NB4 (cell line): ENCODE data around the gene TMEM273.

Experiments used
- MYC ChIP-seq: IDR thresholded peaks from 2 replicates; pipeline ENCODE4 v1.6.1; 2011; ENCODE audit warnings: low read depth, low read length
- POLR2A ChIP-seq: IDR thresholded peaks from 2 replicates; pipeline ENCODE4 v1.6.1; 2011; ENCODE audit warnings: mild to moderate bottlenecking; ENCODE audit not compliant: insufficient read length; ENCODE audit errors: extremely low read depth
- TF ChIP-seq, protein P1 (sequence below): IDR thresholded peaks from one replicate; pipeline ENCODE4 v1.5.1; 2012; ENCODE audit warnings: low read depth, low read length

DNA sequence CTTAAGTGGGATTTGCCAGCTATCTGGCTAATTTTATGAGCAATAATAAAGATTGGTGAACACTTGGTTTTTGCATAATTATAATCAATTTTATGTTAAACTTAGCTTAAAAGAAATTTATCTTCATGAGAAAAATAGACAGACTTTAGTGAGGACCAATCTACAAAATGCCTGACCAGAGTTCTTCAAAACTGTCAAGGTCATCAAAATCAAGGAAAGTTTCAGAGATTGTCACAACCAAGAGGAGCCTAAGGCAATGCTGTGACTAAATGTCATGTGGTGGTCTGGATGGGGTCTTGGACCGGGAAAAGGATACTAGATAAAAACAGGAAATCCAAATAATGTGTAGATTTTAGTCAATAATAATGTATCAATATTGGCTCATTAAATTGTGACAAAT is 36.7 kb downstream of the TMEM273 start:
- TF ChIP-seq, protein P1, sequence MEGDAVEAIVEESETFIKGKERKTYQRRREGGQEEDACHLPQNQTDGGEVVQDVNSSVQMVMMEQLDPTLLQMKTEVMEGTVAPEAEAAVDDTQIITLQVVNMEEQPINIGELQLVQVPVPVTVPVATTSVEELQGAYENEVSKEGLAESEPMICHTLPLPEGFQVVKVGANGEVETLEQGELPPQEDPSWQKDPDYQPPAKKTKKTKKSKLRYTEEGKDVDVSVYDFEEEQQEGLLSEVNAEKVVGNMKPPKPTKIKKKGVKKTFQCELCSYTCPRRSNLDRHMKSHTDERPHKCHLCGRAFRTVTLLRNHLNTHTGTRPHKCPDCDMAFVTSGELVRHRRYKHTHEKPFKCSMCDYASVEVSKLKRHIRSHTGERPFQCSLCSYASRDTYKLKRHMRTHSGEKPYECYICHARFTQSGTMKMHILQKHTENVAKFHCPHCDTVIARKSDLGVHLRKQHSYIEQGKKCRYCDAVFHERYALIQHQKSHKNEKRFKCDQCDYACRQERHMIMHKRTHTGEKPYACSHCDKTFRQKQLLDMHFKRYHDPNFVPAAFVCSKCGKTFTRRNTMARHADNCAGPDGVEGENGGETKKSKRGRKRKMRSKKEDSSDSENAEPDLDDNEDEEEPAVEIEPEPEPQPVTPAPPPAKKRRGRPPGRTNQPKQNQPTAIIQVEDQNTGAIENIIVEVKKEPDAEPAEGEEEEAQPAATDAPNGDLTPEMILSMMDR = no peak
- TF ChIP-seq MYC (no peak), POLR2A (no peak)
